ES-I3 (cell line): ENCODE results near the gene WASHC2A.
"Not testable (repeated sequence)": the region's sequence is repeated elsewhere in the genome, so short reads cannot be mapped to it uniquely, and the experiment has no call there.

Experiments
- H3K36me3 ChIP-seq: 2 replicates; pipeline ENCODE4 v1.6.1; 2013; ENCODE audit warnings: mild to moderate bottlenecking, low read length, control low read depth, moderate library complexity; ENCODE audit not compliant: insufficient read depth
- H3K4me1 ChIP-seq: 2 replicates; pipeline ENCODE4 v1.6.1; 2013; ENCODE audit warnings: mild to moderate bottlenecking, control low read depth, low read length; ENCODE audit not compliant: insufficient read depth
- H3K9ac ChIP-seq: 2 replicates; pipeline ENCODE4 v1.6.1; 2013; ENCODE audit warnings: low read depth, mild to moderate bottlenecking, low read length, moderate library complexity
- H3K9me3 ChIP-seq: 2 replicates; pipeline ENCODE4 v1.6.1; 2013; ENCODE audit warnings: mild to moderate bottlenecking, low read length, moderate library complexity; ENCODE audit not compliant: control insufficient read depth, insufficient read depth

The WASHC2A gene

GRCh38 chr10:50101747-50102146, 34.0 kb downstream of the WASHC2A start:
- H3K4me1 ChIP-seq, H3K9me3 ChIP-seq, H3K36me3 ChIP-seq, H3K9ac ChIP-seq: not testable (repeated sequence)

DNA sequence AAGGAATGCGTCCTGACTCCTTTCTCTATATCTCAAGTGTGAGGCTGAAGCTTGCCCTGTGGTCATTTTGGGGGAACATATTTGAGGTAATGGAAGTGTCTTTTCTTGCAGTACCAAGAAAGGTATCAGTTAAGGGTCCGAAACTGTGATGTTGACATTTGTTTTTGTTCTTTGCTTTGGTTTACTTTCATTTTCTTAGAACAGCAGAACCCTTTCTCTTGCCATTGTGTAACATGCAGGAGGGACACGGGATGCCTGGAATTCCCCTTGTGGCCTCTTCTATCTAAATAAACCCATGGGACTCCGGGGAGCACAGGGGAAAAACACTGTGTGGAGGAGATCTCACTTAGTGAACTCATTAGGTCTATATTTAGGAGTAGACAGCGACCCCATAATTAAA, 34.5 kb downstream of the WASHC2A start:
- H3K36me3 ChIP-seq, H3K9ac ChIP-seq, H3K4me1 ChIP-seq, H3K9me3 ChIP-seq: not testable (repeated sequence)

DNA sequence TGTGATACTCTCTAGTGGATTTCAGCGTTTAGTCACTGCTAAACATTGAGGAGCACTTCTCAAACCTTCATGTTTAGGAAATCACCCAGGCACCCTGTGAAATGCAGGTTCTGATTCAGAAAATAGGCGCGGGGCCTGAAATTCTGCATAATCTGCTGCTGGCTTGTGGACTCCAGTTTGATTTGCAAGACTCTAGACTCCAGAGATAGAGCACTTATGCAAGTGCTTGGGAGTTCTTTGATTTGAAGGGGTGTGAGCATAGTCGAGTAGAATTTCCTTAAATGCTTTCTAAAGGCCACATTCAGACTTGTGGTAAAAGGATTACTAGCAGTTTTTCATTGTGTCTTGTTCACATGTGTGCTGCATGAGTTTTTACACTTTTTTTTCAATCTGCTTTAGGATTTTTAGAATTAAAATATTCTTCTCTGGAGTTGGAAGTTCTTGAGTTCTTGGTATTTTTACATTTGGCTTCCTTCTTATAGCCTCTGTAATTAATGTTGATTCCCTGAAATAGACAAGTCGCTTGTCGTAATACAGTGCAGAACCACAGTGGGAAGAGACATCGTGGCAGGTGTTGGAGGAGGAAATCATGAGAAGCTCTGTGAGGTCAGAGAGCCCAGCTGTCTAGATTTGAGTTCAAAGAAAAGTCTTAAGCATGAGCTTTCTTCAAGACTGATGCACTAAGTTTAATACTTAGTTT, 41.4 kb downstream of the WASHC2A start:
- H3K9me3 ChIP-seq, H3K36me3 ChIP-seq, H3K9ac ChIP-seq, H3K4me1 ChIP-seq: not testable (repeated sequence)

- not testable (repeated sequence) for H3K4me1 ChIP-seq, H3K36me3 ChIP-seq, H3K9me3 ChIP-seq, H3K9ac ChIP-seq
These were observed 44.8 kb downstream of the WASHC2A start for GRCh38 chr10:50112419-50113112.

DNA sequence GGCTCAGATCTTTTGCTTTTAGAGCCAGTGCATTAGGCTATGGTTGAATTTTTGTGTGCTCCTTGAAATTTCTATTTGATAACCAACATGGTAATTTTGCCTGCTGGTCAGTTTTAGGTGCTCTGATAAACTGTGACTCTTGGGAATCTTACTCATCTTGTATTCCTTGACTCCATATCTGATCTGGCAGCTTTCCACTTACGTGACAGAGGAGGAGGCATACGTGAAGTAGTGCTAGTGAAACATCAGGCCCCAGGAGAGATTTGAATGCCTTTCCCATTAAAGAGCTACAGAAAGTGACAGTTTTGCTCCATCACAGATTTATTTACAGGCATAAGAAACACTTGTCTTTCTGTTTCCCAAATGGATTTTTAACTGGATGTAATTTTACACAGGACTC, 59.0 kb downstream of the WASHC2A start:
- H3K9ac ChIP-seq, H3K4me1 ChIP-seq, H3K9me3 ChIP-seq, H3K36me3 ChIP-seq: not testable (repeated sequence)

- not testable (repeated sequence) for H3K9me3 ChIP-seq, H3K36me3 ChIP-seq, H3K9ac ChIP-seq, H3K4me1 ChIP-seq
These were observed 60.1 kb downstream of the WASHC2A start for GRCh38 chr10:50127770-50128292.

DNA sequence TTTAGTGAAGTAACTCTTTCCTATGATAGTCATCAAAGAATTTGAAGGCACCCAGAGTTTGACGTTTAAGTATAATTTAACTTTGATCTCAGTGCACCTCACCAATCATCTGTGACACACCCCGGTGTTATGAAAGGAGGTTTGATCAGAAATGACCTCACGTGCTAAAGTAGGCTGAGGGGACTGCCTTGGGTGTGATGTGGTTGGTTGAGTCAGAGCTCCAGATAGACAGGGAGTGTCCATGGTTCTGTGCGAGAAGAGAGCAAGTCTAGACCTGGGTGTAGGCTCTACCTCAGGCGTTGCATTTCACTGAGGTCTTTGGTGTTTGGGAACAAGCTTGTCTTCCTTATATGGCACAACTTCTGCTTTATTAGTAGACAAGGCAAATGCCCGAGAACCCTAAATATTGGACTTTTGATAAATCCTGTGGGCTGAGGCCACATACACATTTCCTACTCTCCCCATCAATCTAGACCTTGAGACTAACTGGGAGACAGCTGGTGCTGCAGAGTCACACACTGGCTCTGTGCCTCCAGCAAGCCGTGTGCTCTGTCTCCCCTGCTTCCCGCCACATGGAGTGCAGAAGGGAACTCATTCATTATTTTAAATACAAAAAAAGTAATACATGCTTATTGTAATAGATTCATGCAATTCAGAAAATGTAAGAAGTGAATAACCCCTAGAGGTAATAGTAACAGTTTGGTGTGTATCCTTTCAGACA, 63.7 kb downstream of the WASHC2A start:
- not testable (repeated sequence) for H3K36me3 ChIP-seq, H3K9me3 ChIP-seq, H3K9ac ChIP-seq, H3K4me1 ChIP-seq

GRCh38 chr10:50132322-50132721, 64.6 kb downstream of the WASHC2A start:
- H3K4me1 ChIP-seq, H3K9me3 ChIP-seq, H3K36me3 ChIP-seq, H3K9ac ChIP-seq: not testable (repeated sequence)

GRCh38 chr10:50132841-50133240, 65.1 kb downstream of the WASHC2A start:
- H3K4me1 ChIP-seq, H3K9ac ChIP-seq, H3K9me3 ChIP-seq, H3K36me3 ChIP-seq: not testable (repeated sequence)

DNA sequence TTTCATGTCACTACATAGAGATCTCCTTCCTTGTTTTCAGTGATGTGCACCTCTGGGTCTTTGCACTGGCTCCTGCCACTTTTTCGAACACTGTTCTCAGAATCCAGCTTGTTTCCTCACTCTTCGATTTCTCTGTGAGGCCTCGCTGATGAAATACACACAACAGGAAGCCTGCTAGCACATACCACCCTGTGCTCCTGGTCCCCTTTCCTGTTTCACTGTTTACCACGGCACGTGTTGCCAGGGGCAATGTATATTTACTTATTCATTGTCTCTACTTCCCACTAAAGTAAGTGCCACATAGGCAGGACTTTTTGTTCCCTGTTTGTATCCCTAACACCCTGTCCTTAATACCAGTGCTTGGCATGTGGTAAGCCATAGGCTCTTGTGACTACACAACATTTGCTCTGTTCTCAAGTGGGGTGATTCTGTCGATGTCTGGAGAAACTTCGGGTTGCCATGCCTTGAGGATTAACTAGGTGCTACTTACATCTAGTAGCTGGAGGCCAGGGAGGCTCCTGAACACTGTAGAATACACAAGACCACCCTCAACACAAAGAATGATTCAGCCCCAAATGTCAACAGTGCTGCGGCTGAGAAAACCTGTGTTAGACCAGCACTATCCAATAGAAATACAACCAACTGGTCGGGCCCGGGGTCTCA, 75.9 kb downstream of the WASHC2A start:
- not testable (repeated sequence) for H3K9me3 ChIP-seq, H3K9ac ChIP-seq, H3K36me3 ChIP-seq, H3K4me1 ChIP-seq

- not testable (repeated sequence) for H3K4me1 ChIP-seq, H3K9ac ChIP-seq, H3K9me3 ChIP-seq
These were observed 77.8 kb downstream of the WASHC2A start for GRCh38 chr10:50145575-50145974.

GRCh38 chr10:50152792-50153272, 85.1 kb downstream of the WASHC2A start:
- H3K9me3 ChIP-seq: no peaks in the 10 kb centered on the region

More at GRCh38 chr10:50145575-50145974, 77.8 kb downstream of the WASHC2A start:
- H3K36me3 ChIP-seq: not testable (repeated sequence)

DNA sequence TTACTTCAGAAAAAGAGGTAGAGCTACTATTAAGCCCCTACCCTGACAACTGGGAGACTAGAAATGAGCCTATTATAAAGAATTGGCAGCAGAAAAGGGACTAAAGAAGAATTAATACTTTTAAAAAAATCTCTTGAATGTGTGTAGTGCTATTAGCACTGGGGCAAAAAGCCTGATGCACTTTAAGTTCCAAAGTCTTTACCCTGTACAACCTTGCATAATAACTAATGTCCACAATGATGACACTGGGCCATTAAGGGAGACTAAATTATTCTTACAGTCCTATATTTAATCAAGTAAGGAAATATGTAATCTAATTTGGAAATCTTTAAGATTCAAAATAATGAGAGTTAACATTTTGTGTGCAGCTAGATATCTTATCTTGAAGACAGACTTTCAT, 90.1 kb downstream of the WASHC2A start:
- not testable (repeated sequence) for H3K36me3 ChIP-seq, H3K9me3 ChIP-seq

More at GRCh38 chr10:50152792-50153272, 85.1 kb downstream of the WASHC2A start:
- Histone ChIP-seq H3K9ac (no peak overlapping the region), H3K36me3 (no peaks in the 10 kb centered on the region), H3K4me1 (no peaks in the 10 kb centered on the region)

DNA sequence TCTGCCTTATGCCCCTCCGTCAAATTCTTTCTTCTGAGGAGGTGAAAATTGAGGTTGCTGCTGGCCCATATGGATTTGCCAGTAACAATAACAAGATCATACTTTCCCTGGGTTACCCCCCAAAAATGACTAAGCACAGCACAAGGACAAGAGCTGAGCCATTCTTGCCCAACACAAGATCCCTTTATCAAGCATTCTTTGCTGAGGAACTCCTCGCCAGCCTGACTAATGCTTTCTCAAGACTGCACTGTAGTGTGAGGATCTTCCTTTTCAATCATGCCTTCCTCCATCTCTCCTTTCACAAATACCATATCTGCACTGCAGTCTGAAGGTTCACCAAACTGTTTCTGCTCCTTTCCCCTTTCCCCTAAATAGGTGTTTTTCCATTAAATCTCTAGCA, 92.1 kb downstream of the WASHC2A start:
- H3K36me3 ChIP-seq, H3K9ac ChIP-seq, H3K4me1 ChIP-seq, H3K9me3 ChIP-seq: not testable (repeated sequence)

More for the DNA sequence above, 90.1 kb downstream of the WASHC2A start:
- not testable (repeated sequence) for H3K4me1 ChIP-seq, H3K9ac ChIP-seq
